GM19351 (cell line): ENCODE data around the gene PTPN7.
"Not testable (repeated sequence)": the region's sequence is repeated elsewhere in the genome, so short reads cannot be mapped to it uniquely, and the experiment has no call there.

Experiments used
- ATAC-seq: cut with Tn5 transposase; IDR thresholded peaks from one replicate; pipeline ENCODE4 v1.9.1; 2021; ENCODE audit warnings: mild to moderate bottlenecking, moderate library complexity; ENCODE audit not compliant: unreplicated experiment

The PTPN7 gene

GRCh38 chr1:202167708-202168415 lies 7.5 kb upstream of the PTPN7 start:
- no peak for ATAC-seq

- not testable (repeated sequence) for ATAC-seq
Measured at GRCh38 chr1:202167054-202167453, 6.7 kb upstream of the PTPN7 start.

DNA sequence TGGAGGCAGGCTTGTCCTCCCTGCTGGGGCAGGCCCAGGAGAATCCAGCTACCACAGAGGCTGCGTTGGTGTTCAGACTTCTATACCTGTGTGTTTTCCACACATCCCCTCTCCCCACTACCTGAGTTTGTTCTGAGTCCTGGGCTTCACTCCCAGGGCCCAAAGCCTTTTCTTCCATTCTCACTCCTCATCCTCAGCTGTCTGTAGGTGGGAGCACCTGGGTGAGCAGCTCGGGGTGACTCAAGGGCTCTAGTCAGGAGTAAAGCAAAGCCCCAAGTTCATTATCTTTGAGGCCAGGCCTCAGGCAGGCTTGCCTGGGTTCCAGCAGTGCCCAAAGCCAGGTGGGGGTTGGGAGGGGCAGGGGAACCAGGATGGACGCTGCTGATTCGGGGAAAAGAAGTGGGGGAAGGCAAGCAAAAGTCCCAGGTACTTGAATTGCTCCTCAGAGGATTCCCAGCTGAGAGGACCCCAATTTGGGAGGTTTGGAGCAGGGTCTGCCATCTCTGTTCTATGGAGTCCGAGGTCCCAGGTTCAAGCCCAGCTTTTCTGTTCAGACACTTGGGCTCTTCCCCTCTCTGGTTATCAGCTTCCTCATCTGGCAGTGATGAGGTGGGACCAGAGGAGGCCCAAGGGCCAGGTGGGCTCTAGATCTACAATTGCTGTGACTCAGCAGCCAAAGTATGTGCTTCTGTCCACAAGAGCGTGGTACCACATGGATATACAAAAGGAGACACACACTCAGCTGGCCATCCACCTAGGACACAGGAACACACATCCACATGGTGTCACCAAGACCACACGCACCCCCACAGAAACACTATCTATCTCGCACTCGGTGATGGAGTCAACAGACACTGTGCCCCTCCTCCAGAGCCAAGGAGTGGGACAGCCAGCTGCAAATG lies 5.8 kb upstream of the PTPN7 start:
- no peak for ATAC-seq

- ATAC-seq = no peak
Measured at GRCh38 chr1:202165267-202165941, 5.0 kb upstream of the PTPN7 start.

GRCh38 chr1:202164271-202165037 lies 4.1 kb upstream of the PTPN7 start:
- peak; percentile 61 for ATAC-seq

DNA sequence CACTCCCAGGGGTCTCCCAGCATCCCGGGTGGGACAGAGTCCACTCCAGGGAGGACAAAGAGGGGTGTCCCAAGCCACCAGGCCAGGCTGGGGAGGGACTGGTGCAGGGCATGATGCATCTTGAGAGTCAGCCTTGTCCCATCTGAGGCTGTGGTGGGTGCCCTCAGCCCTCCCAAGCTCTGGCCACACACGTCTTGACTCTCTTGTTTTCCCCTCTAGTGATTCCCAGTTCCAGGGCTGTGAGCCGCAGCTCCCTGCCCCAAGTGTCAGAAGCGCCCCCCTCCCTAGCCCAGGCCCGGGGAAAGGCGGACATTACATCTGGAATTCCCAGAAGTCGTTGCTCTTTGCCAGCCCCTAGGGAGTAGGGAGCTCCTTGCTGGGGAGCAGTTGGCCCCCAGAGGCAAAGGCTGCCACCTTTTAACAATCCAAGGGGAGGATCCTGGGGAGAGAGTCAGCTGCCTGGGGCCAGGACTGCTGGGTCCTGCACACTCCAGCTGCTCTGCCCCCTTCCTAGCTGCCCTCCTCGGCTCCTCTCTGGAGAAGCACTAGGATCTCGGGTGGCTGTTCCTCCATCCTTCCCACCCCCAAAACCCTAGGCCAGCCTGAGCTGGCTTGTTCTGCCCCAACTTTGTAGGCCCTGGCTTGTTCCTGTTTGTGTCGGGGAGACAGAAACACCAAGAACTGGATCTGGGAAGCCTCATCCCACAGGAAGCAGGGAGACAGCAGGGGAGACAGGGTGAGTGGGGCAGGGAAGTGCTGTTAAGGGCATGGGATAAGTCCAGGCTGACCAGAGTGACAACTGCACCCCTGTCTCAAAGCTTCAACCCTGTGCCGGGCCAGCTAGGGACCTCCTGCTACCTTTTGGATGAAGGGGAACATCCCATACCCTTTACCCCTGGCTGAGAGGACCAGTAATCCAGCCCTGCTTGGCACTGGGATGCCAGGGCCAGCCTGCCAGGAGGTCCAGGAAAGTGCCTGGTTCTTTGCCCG lies 3.2 kb upstream of the PTPN7 start:
- ATAC-seq = no peak

- no peak for ATAC-seq
Measured at GRCh38 chr1:202162418-202163280, 2.2 kb upstream of the PTPN7 start.

GRCh38 chr1:202162047-202162417 lies 1.6 kb upstream of the PTPN7 start:
- no peak for ATAC-seq

GRCh38 chr1:202161151-202162046 lies 997 bp upstream of the PTPN7 start:
- no peak for ATAC-seq

DNA sequence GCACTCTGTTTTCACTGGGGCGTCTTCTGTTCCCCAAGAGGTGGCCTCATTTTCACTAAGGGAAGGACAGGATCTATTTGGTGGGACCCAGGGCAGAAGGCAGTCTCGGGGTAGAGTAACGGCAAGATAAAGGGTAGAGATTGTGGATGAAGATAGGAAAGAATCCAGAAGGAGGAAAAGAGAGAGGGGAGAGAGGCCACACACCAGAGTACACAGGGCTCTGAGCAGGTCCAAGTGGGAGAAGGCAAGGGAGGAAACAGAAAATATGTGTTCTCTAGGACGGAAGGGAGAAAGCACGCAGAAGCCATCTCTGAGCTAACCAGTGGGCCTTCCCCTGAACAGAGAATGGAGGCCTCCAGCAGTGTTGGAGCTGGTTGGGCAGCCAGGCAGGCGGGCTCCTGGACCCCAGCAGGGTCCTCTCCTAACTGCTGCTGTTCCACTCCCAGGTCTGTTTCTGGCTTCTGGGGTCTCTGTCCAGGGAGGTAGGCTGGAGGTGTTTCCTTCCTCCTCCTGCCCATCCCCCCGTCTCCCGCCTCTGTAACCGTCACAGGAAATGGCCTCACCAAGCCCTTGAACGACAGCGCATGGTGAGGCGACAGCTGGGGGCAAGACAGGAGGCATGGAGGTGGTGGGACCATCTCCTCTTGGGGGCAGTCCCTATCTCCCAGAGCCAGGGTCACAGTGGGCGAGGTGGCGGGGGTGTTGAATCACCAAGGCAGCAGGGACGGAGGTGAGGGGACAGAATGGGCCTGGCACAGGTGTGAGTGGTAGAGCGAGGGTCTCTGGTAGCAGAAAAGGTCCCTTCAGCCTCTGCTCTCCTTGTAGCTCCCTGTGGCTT lies 649 bp downstream of the PTPN7 start:
- ATAC-seq = no peak

- peak; percentile 33 for ATAC-seq
Measured at GRCh38 chr1:202158810-202159533, 1.4 kb downstream of the PTPN7 start.

- ATAC-seq = no peak
Measured at GRCh38 chr1:202157945-202158344, 2.5 kb downstream of the PTPN7 start.

DNA sequence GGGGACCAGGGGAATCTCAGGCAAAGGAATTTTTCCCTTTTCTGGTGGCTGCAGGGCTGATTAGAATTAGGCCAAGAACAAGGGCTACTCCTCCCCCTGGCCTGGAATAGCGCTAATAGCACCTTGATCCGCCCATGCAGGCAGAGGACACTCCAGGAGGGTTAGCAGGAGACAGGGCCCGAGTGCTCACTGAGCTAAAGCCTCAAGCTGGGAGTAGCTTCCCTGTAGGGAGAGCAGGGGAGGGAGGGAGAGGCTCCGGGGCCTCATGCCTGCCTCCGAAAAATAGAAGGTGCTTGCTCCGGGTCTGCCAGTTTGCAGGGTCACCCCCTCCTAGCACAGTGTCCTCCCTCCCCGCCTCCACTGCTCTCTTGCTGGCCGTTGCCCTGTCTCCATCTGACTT lies 3.8 kb downstream of the PTPN7 start:
- ATAC-seq = no peak

- ATAC-seq = no peak
Measured at GRCh38 chr1:202155478-202156021, 4.9 kb downstream of the PTPN7 start.

- ATAC-seq = no peak
Measured at GRCh38 chr1:202154766-202155477, 5.5 kb downstream of the PTPN7 start.
